HG03103 (cell line): Measurements from ENCODE around the gene SCFD2.

Experiments
- ATAC-seq: cut with Tn5 transposase; IDR thresholded peaks from one replicate; pipeline ENCODE4 v1.9.1; 2021; ENCODE audit warnings: low read depth; ENCODE audit not compliant: unreplicated experiment

Gene SCFD2

DNA sequence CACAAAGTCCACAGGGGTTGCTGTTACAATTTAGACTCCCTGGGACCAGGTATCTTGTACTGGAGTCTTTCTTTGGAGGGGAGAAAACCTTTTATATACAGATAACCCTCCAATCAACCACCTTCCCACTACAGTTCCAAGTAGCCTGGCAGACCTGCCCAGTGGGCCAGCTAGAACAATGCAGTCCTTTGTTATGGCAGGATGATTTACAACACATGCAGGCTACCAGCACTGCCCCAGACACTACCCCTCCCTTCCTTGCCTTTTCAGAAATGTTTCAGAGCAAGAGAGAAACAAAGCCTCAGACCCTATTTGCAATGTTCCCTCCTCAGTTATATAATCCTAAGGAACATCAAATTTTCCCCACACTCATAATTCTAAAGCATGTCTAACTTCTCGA, 492.7 kb downstream of the SCFD2 start:
- no peak for ATAC-seq

DNA sequence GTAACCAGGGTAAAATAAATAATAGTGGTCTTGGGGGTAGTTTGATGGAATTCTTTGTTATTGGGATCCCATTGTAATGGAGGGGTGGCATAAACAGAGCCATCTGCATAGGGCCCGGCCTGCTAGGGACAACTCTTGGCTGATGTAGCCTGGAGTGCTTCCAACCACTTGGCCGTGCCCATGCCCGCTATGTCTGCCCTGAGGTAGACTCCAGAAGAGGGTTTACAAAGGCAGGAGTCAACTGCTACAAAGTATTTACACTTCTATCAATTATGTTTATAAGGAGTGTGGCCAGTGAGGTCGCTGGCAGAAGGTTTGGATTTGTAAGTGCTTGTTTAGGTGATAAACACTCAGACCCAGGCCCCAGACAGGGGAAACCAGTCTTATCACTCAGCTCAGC, 495.6 kb downstream of the SCFD2 start:
- ATAC-seq = no peak

DNA sequence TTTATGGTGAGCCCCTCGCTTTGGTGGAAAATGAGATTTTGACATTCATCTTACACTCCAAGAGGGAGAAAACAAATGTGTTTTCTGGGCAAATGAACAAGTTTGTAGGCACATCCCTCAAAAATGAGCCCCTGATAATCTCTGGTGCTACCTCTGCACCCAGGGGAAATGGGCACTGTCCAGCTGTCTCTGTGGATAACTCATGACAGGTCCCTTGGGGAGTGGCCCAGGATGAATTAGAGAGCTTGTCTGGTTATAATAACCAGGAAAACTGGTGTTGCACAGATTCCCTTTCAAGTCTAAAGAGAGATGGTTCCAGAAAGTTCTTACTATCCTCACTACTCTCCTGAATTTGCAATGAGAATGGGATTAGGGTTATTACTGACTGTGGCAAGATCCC, 496.2 kb downstream of the SCFD2 start:
- no peak for ATAC-seq

GRCh38 chr4:52869196-52869595, 496.7 kb downstream of the SCFD2 start:
- no peak for ATAC-seq

GRCh38 chr4:52868133-52868532, 497.7 kb downstream of the SCFD2 start:
- ATAC-seq = no peak

DNA sequence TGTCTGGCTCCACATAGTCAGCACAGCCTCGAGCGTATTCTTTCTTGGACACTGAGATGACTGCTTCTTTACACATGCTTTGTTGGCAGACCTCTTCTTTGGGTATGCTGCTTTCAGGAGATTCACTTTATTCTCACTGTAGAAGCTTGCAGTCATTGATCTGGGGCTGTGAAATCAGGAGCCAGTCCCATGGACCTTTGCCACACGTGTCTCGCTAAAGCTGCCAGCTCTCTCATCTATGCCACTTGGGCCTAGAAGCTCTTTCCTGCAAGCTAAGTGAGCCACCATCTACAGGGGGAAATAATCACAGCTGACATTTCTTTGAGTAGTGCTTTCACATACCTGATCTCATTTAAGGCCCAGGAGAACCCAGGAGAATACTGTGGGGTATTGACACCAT, 498.7 kb downstream of the SCFD2 start:
- ATAC-seq = no peak

DNA sequence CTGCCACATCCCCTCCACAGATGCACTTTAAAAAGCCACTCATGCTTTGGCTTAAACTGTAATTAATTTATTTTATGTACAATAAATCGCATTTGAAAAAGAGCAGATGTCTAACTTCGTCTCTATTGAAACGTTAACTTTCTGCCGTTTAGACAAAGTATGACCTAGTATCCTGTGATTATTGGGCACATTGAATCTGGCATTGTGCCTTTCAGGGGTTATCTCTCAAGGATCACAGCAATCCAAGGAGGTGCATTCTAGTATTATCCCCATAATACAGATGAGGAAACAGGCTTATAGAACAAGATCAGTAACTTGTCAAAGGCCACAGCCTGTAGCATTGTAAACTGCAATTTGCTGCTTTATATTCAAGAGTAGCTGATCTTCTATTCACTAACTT, 499.1 kb downstream of the SCFD2 start:
- no peak for ATAC-seq

DNA sequence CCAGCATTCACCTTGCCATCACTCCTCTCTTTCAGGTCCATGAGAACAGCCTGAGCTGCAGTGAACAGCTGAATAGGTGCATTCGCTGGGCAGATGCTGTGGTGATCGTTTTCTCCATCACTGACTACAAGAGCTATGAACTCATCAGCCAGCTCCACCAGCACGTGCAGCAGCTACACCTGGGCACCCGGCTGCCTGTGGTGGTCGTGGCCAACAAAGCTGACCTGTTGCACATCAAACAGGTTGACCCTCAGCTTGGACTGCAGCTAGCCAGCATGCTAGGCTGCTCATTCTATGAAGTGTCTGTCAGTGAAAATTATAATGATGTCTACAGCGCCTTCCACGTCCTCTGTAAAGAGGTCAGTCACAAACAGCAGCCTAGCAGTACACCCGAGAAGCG, 500.6 kb downstream of the SCFD2 start:
- no peak for ATAC-seq

- no peak for ATAC-seq
Measured at GRCh38 chr4:52864793-52865192, 501.1 kb downstream of the SCFD2 start.

GRCh38 chr4:52863324-52863723, 502.5 kb downstream of the SCFD2 start:
- ATAC-seq = no peak

- ATAC-seq = no peak
Measured at GRCh38 chr4:52862639-52863161, 503.2 kb downstream of the SCFD2 start.

DNA sequence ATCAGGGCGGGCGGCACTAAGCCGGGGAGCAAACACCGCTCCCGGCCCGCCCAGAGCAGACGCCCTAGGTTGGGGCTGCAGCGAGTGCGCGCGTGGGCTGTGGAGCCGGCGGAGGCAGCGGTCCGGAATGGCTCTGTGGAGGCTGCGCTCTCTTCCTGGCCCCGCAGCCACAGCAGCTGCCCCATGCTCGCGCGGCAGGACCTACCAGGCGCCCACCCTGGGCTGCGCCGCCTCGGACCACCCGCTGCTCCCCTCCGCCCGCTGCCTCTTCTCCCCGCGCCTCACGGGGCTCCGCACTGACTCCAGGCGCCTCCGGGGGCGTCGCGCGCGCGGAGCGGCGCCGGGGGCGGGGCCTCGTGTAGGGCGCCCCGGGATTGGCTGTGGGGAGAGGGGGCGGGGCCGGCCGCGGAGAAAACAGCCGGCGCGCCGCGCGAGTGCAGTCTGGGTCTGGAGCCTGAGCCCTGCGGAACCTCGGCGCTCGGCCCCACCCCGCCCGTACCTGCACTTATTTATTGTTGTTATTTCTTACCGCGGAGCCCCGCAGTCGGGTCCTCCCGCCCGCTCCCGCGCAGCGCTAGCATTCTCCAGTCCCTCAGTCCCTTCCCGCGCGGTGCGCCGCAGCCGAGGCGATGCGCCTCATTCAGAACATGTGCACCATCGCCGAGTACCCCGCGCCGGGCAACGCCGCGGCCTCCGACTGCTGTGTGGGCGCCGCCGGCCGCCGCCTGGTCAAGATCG, 503.8 kb downstream of the SCFD2 start, which contains the start of gene RASL11B:
Gene RASL11B (plus strand): TSS at position 439 of the 738 bp plus-strand sequence. CDS start 191 bp downstream, at position 630.
- ATAC-seq = peak; percentile 98

DNA sequence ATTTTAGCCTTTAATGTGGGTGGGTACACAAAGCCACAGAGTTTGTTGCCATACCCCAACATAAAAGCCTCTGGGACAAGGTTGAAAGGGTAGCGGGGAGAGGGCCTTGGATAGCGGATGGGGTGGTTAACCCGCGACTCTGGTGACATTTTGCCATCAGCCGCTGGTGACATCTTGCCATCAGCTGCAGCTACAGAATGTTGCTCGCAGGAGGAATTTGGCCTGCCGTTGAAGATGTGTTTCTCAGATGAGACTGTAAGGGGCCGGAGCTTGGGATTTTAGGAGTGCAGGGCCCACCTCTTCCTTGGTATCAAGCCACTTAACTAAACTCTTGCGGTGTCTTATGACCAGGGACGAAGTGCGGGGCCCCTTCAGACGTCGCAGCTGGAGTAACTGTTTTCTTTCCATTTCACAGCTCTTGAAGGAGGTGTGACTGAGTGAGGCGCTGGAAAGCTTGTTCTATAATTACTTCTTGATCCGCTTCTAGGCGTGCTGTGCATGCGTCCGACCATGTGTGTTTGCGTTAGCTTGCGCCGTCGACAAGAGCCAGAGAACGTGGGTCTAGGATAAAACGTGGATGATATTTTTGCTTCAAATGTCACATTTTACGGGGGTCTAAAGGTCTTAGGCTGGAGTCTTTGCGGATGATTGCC, 504.6 kb downstream of the SCFD2 start:
- no peak for ATAC-seq

- no peak for ATAC-seq
Measured at GRCh38 chr4:52860361-52860760, 505.5 kb downstream of the SCFD2 start.

DNA sequence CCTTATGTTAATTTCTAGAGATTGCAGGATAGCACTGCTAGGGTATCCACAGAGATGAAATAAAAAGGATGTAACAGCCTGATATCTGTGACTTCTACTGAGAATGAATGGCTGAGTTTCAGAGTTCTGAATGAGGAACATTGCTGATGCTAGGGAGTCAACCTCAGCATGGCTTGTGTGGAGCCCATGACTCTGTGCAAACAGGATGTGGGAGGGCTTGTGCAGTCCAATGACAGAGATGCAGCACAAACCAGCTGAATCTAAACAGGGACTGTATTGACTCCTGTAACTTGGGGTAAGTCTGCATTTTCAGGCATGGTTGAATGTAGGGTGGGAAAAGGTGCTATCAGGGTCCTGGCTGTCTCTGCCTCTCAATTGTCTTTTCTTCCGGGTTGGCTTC, 509.1 kb downstream of the SCFD2 start:
- no peak for ATAC-seq

GRCh38 chr4:52853351-52853750, 512.5 kb downstream of the SCFD2 start:
- no peak for ATAC-seq

DNA sequence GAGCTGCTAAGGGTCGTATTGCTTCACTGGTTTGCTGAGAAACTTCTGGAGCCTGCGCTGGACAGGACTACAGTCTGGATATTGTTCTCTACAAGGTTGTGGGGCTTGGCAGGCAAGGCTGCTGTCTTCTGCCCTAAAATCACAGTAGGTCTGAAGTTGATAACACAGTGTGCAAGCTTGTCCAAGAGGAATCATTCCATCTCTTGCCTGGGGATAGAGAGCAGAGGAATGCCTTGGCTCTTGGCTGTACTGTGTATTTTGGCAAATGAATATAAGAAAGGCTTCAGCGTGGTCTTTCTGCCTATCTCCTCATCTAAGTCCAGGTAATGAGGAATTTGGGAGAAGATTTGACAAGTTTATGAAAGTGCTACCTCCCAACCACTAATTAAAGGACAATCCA, 513.1 kb downstream of the SCFD2 start:
- no peak for ATAC-seq

DNA sequence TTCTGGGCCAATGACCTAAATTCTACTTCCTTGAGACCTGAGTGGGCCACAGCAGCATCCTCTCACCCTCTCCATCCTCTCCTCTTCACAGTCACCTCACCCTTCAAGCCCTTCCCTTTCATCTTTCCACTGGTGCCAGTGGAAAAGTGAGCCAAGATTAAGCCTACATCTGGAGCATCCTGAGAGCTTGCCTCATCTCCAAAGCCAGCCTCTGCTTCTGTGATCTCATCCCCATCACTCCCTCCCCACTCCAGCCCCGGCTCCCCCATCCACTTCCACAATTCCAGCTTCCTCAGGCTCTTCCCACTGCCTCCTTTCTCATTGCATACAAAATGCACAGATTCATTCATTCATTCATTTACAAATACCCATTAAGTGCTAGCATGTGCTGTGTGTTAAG, 513.8 kb downstream of the SCFD2 start:
- no peak for ATAC-seq

DNA sequence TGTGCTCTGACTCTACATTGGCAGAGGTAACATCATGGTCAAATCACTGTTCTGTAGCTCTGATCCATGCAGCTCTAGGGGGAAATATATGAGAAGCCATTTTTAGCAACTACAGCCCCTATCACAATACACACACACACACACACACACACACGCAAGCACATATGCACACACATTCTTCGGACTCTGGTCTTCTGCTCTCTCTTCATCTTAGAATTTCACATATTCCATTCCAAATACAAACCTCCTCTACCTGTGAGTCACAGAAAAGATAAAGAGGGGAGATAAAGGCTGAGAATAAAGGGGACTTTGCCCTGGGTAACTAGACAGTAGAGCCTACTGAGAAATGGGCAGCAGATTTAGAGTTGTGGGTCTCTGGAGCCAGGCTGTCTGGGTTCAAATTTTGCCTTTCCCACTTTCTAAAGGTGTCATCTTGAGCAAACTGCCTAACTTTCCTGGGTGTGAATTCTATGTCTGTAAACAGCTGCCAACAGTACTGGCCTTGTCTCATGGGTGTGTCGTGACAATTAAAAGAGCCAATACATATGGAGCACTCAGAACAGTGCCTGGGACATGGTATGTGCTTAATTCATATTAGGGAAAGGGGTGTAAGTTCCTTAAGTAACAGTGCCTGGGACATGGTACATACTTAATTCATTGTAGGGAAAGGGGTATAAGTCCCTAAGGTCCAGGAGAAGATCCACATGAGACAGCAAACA, 515.3 kb downstream of the SCFD2 start:
- no peak for ATAC-seq

- no peak for ATAC-seq
Measured at GRCh38 chr4:52848254-52848653, 517.6 kb downstream of the SCFD2 start.

DNA sequence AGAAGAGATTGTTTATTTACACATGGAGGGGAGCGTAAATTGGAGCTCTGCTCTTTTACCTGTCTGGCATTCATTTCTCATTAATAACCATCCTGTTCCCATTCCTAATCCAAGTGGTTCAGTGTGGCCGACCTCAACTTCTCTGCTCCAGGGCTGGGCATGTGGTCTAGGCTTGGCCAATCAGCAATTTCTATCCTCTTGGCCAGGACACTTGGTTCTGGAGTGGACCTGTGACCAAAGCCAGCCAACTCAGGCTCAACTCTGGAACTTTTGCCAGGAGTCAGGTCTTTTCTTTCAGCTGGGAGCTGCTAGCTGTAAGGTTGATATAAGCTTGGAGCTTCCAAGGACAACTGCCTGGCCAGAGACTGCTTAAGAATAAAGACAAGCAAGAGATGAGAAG, 519.4 kb downstream of the SCFD2 start:
- no peak for ATAC-seq
